HG03280 (cell line): Measurements from ENCODE around the gene TTBK1.

Experiments
- ATAC-seq: cut with Tn5 transposase; IDR thresholded peaks from one replicate; pipeline ENCODE4 v1.9.1; 2021; ENCODE audit warnings: mild to moderate bottlenecking, moderate library complexity; ENCODE audit not compliant: unreplicated experiment

The TTBK1 gene

GRCh38 chr6:43269273-43270007, 26.2 kb downstream of the TTBK1 start:
- ATAC-seq: no peak

- no peak for ATAC-seq
These were observed 28.0 kb downstream of the TTBK1 start for GRCh38 chr6:43271103-43271815.

- ATAC-seq: no peak
These were observed 28.7 kb downstream of the TTBK1 start for GRCh38 chr6:43271944-43272343.

- no peak for ATAC-seq
These were observed 30.4 kb downstream of the TTBK1 start for GRCh38 chr6:43273707-43274106.

- ATAC-seq: no peak
These were observed 31.0 kb downstream of the TTBK1 start for GRCh38 chr6:43274127-43274915.

- no peak for ATAC-seq
These were observed 31.8 kb downstream of the TTBK1 start for GRCh38 chr6:43274916-43275597.

- ATAC-seq: no peak
These were observed 32.7 kb downstream of the TTBK1 start for GRCh38 chr6:43275801-43276576.

- ATAC-seq: no peak
These were observed 33.5 kb downstream of the TTBK1 start for GRCh38 chr6:43276577-43277305.

- ATAC-seq: no peak
These were observed 34.0 kb downstream of the TTBK1 start for GRCh38 chr6:43277306-43277642.

GRCh38 chr6:43277643-43278523, 34.6 kb downstream of the TTBK1 start:
- no peak for ATAC-seq

GRCh38 chr6:43278524-43279078, 35.3 kb downstream of the TTBK1 start:
- ATAC-seq: no peak

GRCh38 chr6:43280234-43280633, 37.0 kb downstream of the TTBK1 start:
- ATAC-seq: no peak

- ATAC-seq: no peak
These were observed 38.8 kb downstream of the TTBK1 start for GRCh38 chr6:43282060-43282459.

- ATAC-seq: no peak
These were observed 39.6 kb downstream of the TTBK1 start for GRCh38 chr6:43282636-43283513.

- no peak for ATAC-seq
These were observed 40.2 kb downstream of the TTBK1 start for GRCh38 chr6:43283514-43283901.

GRCh38 chr6:43283905-43284304, 40.6 kb downstream of the TTBK1 start:
- no peak for ATAC-seq

- no peak for ATAC-seq
These were observed 41.9 kb downstream of the TTBK1 start for GRCh38 chr6:43284991-43285781.
